Measurements from ENCODE around the gene ARID3A. TPM values are rescaled to one million over a fixed set of nuclear protein-coding genes. Genes with fewer than 3 reads are reported as not detected.

Gene ARID3A
- total RNA-seq, 1 experiment from 2014 or later: 5.6 TPM

GRCh38 chr19:952680-953444 is 27.0 kb downstream of the ARID3A start:
- Histone ChIP-seq H3K9ac (ENCODE audit: low read length) (peak overlapping the region; percentile 22; the same call in 1 of the 2 replicates), H3K4me2 (ENCODE audit: low read length) (peak overlapping the region; percentile 88), H3K9me3 (ENCODE audit: low read length) (no peaks in the 10 kb centered on the region), H4K20me1 (ENCODE audit: low read length) (no peaks in the 10 kb centered on the region), H3F3A (ENCODE audit: low read length, unreplicated experiment) (no peaks in the 10 kb centered on the region), H3K4me3 (ENCODE audit: low read length) (peak overlapping the region; percentile 58), H3K36me3 (ENCODE audit: low read depth, low read length) (no peaks in the 10 kb centered on the region), H2AFZ (ENCODE audit: low read length) (no peak overlapping the region), H3K27ac (ENCODE audit: low read length) (no peak overlapping the region), H3K79me2 (ENCODE audit: low read length) (no peaks in the 10 kb centered on the region), H3K9me2 (replicated peaks; ENCODE audit: low read length) (no peaks in the 10 kb centered on the region), H3K27me3 (ENCODE audit: low read length) (no peaks in the 10 kb centered on the region), H3K4me1 (ENCODE audit: insufficient read depth, low read length) (peaks cover 6% of the 10 kb centered on the region)
- peak; percentile 58 for DNase-seq
- no peak for TF ChIP-seq EZH2 (IDR thresholded peaks at IDR 0.05; ENCODE audit: low read length, unreplicated experiment)
- no peak for TF ChIP-seq EZH2phosphoT487 (IDR thresholded peaks at IDR 0.05; ENCODE audit: borderline replicate concordance, low read length)
- TF ChIP-seq CTCF (conservative IDR thresholded peaks at IDR 0.05; ENCODE audit: low read depth, low read length): no peak
- BruUV-seq (replicated peaks): no TSS peak
- ChIA-PET CTCF (no interaction called here), POLR2A (ENCODE audit: unreplicated experiment) (no interaction called here)
- ATAC-seq: no peak
- intact Hi-C loops (cut with micrococcal nuclease): no loop called here

GRCh38 chr19:953445-954271 is 27.8 kb downstream of the ARID3A start:
- CTCF ChIA-PET: no interaction called here
- no peak overlapping the region for H3K9ac ChIP-seq (ENCODE audit: low read length)
- BruUV-seq (replicated peaks): no TSS peak

More at GRCh38 chr19:953445-954271, 27.8 kb downstream of the ARID3A start:
- H2AFZ ChIP-seq (ENCODE audit: low read length): no peak overlapping the region
- H4K20me1 ChIP-seq (ENCODE audit: low read length): no peaks in the 10 kb centered on the region
- H3K4me1 ChIP-seq (ENCODE audit: insufficient read depth, low read length): peaks cover 7% of the 10 kb centered on the region
- POLR2A ChIA-PET (ENCODE audit: unreplicated experiment): no interaction called here
- TF ChIP-seq EZH2phosphoT487 (IDR thresholded peaks at IDR 0.05; ENCODE audit: borderline replicate concordance, low read length): no peak
- no peak for TF ChIP-seq CTCF (conservative IDR thresholded peaks at IDR 0.05; ENCODE audit: low read depth, low read length)
- no peak for TF ChIP-seq EZH2 (IDR thresholded peaks at IDR 0.05; ENCODE audit: low read length, unreplicated experiment)
- intact Hi-C loops (cut with micrococcal nuclease): no loop called here
- DNase-seq: no peak
- peak overlapping the region; percentile 88 for H3K4me2 ChIP-seq (ENCODE audit: low read length)
- H3K27ac ChIP-seq (ENCODE audit: low read length): no peak overlapping the region
- H3K27me3 ChIP-seq (ENCODE audit: low read length): no peaks in the 10 kb centered on the region
- H3K36me3 ChIP-seq (ENCODE audit: low read depth, low read length): no peaks in the 10 kb centered on the region
- H3K9me3 ChIP-seq (ENCODE audit: low read length): no peaks in the 10 kb centered on the region
- no peaks in the 10 kb centered on the region for H3F3A ChIP-seq (ENCODE audit: low read length, unreplicated experiment)
- peak overlapping the region; percentile 58 for H3K4me3 ChIP-seq (ENCODE audit: low read length)
- no peak for ATAC-seq
- no peaks in the 10 kb centered on the region for H3K9me2 ChIP-seq (replicated peaks; ENCODE audit: low read length)
- no peaks in the 10 kb centered on the region for H3K79me2 ChIP-seq (ENCODE audit: low read length)
